Liver (tissue), 9 donors: ENCODE data around the gene SRCAP. TPM values are rescaled to one million over a fixed set of nuclear protein-coding genes. Genes with fewer than 3 reads are reported as not detected.
"Not testable (repeated sequence)": the region's sequence is repeated elsewhere in the genome, so short reads cannot be mapped to it uniquely, and the experiment has no call there.

Source experiments
- DNase-seq: peaks from one replicate; pipeline ENCODE4 v3.0.0-alpha.2; 2017; ENCODE audit warnings: low spot score
- H3K27ac ChIP-seq, 2 donors: one replicate each; pipeline ENCODE4 v1.7.0; 2013; ENCODE audit warnings: inconsistent platforms in 2 of 2, low read length in 2 of 2, control low read depth in 1 of 2, low read depth in 1 of 2, mild to moderate bottlenecking in 1 of 2
- H3K27me3 ChIP-seq, 4 donors: one replicate each; pipeline versions ENCODE4 v1.6.1 to v1.7.0; 2013; ENCODE audit warnings: low read length in 3 of 4, inconsistent platforms in 1 of 4, mild to moderate bottlenecking in 1 of 4, moderate library complexity in 1 of 4; ENCODE audit not compliant: control insufficient read depth in 4 of 4, insufficient read depth in 4 of 4
- H3K36me3 ChIP-seq, 4 donors: one replicate each; pipeline versions ENCODE4 v1.6.1 to v1.7.0; 2013; ENCODE audit warnings: low read length in 3 of 4, mild to moderate bottlenecking in 3 of 4, low read depth in 1 of 4, moderate library complexity in 1 of 4; ENCODE audit not compliant: control insufficient read depth in 4 of 4, insufficient read depth in 3 of 4
- H3K4me1 ChIP-seq, 4 donors: one replicate each; pipeline versions ENCODE4 v1.6.1 to v1.7.0; 2013; ENCODE audit warnings: low read length in 3 of 4, mild to moderate bottlenecking in 3 of 4, moderate library complexity in 1 of 4; ENCODE audit not compliant: control insufficient read depth in 4 of 4, insufficient read depth in 4 of 4
- H3K4me3 ChIP-seq, 3 donors: one replicate each; pipeline versions ENCODE4 v1.6.1 to v1.7.0; 2013; ENCODE audit warnings: low read length in 3 of 3, control low read depth in 1 of 3, low read depth in 1 of 3, mild to moderate bottlenecking in 1 of 3
- H3K9ac ChIP-seq, 2 donors: one replicate each; pipeline ENCODE4 v1.7.0; 2013; ENCODE audit warnings: low read length in 2 of 2, mild to moderate bottlenecking in 2 of 2, moderate library complexity in 2 of 2, control low read depth in 1 of 2, low read depth in 1 of 2
- H3K9me3 ChIP-seq, 4 donors: one replicate each; pipeline versions ENCODE4 v1.6.1 to v1.7.0; 2013; ENCODE audit warnings: low read length in 3 of 4; ENCODE audit not compliant: control insufficient read depth in 4 of 4
- ATF3 ChIP-seq: IDR thresholded peaks from 2 replicates; pipeline ENCODE4 v1.6.1; 2016; ENCODE audit warnings: antibody characterized with exemption
- EGR1 ChIP-seq, 2 donors: IDR thresholded peaks; 2 replicates each; pipeline ENCODE4 v1.6.1; 2016 to 2018; ENCODE audit warnings: antibody characterized with exemption in 2 of 2, low read depth in 2 of 2
- FOXA1 ChIP-seq: IDR thresholded peaks from 2 replicates; pipeline ENCODE4 v1.6.1; 2016; ENCODE audit warnings: antibody characterized with exemption
- FOXA2 ChIP-seq: IDR thresholded peaks from 2 replicates; pipeline ENCODE4 v1.6.1; 2016; ENCODE audit warnings: antibody characterized with exemption
- GABPA ChIP-seq, 2 donors: IDR thresholded peaks in 1 of 2; conservative IDR thresholded peaks in 1 of 2; 2 replicates each; pipeline ENCODE4 v1.6.1; 2016; ENCODE audit warnings: antibody characterized with exemption in 2 of 2, mild to moderate bottlenecking in 1 of 2, moderate library complexity in 1 of 2
- HNF4G ChIP-seq: IDR thresholded peaks from 2 replicates; pipeline ENCODE4 v1.6.1; 2016; ENCODE audit warnings: antibody characterized with exemption
- JUND ChIP-seq, 2 donors: IDR thresholded peaks; 2 replicates each; pipeline ENCODE4 v1.6.1; 2016; ENCODE audit warnings: antibody characterized with exemption in 2 of 2
- MAX ChIP-seq: IDR thresholded peaks from 2 replicates; pipeline ENCODE4 v1.6.1; 2016; ENCODE audit warnings: antibody characterized with exemption
- NR2F2 ChIP-seq: IDR thresholded peaks from 2 replicates; pipeline ENCODE4 v1.6.1; 2016; ENCODE audit warnings: antibody characterized with exemption
- RAD21 ChIP-seq, 2 donors: IDR thresholded peaks; 2 replicates each; pipeline ENCODE4 v1.6.1; 2016; ENCODE audit warnings: antibody characterized with exemption in 2 of 2, mild to moderate bottlenecking in 2 of 2
- RXRA ChIP-seq, 2 donors: IDR thresholded peaks; 2 replicates each; pipeline ENCODE4 v1.6.1; 2017 to 2018; ENCODE audit warnings: antibody characterized with exemption in 2 of 2, mild to moderate bottlenecking in 1 of 2
- TAF1 ChIP-seq: conservative IDR thresholded peaks from 2 replicates; pipeline ENCODE4 v1.6.1; 2016; ENCODE audit warnings: antibody characterized with exemption, mild to moderate bottlenecking
- YY1 ChIP-seq: IDR thresholded peaks from 2 replicates; pipeline ENCODE4 v1.6.1; 2016; ENCODE audit warnings: antibody characterized with exemption, mild to moderate bottlenecking
- ZBTB33 ChIP-seq: IDR thresholded peaks from 2 replicates; pipeline ENCODE4 v1.6.1; 2016; ENCODE audit warnings: antibody characterized with exemption
- WGBS: extraction: QIAGEN DNeasy Blood & Tissue Kit; methylation state at CpG from one replicate; pipeline ENCODE4 v1.1.7; 2013; 5-methylcytosine and 5-hydroxymethylcytosine counted together
- polyA plus RNA-seq, 2 donors: library from polyadenylated mRNA; stranded (reverse) in 1 of 2; unstranded in 1 of 2; fragments of 200-250 nt in 1 of 2; fragments of >200 nt in 1 of 2; fragmentation: Nextera tagmentation in 1 of 2; extraction: Ambion mirVana in 1 of 2; gene quantifications; one replicate each; pipeline versions ENCODE4 v1.2.1 to v1.2.3, GENCODE V29; 2013 to 2015
- total RNA-seq, 2 donors: library from RNA; depleted of rRNA; stranded (reverse); fragments of >200 nt; gene quantifications; one replicate each; pipeline ENCODE4 v1.2.3, GENCODE V29; 2014
- donor health status: healthy.
- donor health status: healthy.
- donor health status: healthy.
- donor health status: healthy.
- donor health status: healthy.

SRCAP gene
- total and polyA plus RNA-seq, 4 donors = 7.6 to 27.7 (median 17.7) TPM

GRCh38 chr16:30694926-30695693 is 3.9 kb upstream of the SRCAP start:
- H3K4me1 ChIP-seq = peaks cover 0 to 18% (median 14%) of the 10 kb centered on the region in 4 donors
- DNase-seq = no peak
- no peaks in the 10 kb centered on the region for H3K27me3 ChIP-seq
- 70% methylated on average over 11 of the region's 11 CpGs for WGBS
- TF ChIP-seq GABPA (IDR thresholded peaks at IDR 0.05 in 1 of 2, conservative IDR thresholded peaks at IDR 0.05 in 1 of 2) (no peak), NR2F2 (no peak), RAD21 (IDR thresholded peaks at IDR 0.05) (no peak), ATF3 (no peak), JUND (IDR thresholded peaks at IDR 0.05) (no peak), FOXA1 (no peak), YY1 (no peak), MAX (no peak), FOXA2 (no peak), TAF1 (no peak), HNF4G (no peak), EGR1 (IDR thresholded peaks at IDR 0.05; ENCODE audit: low read depth in 2 of 2) (no peak), ZBTB33 (no peak)
- no peaks in the 10 kb centered on the region for H3K36me3 ChIP-seq
- no peak overlapping the region for H3K9ac ChIP-seq
- H3K9me3 ChIP-seq = no peaks in the 10 kb centered on the region
- H3K27ac ChIP-seq = no peak overlapping the region
- H3K4me3 ChIP-seq = no peak overlapping the region

GRCh38 chr16:30696646-30697045 is 2.3 kb upstream of the SRCAP start:
- 97% methylated on average over 3 of the region's 3 CpGs for WGBS
- not testable (repeated sequence) for H3K9me3 ChIP-seq, H3K4me3 ChIP-seq, H3K27me3 ChIP-seq, H3K27ac ChIP-seq, H3K9ac ChIP-seq, DNase-seq
- H3K4me1 ChIP-seq = peaks cover 0 to 24% (median 21%) of the 10 kb centered on the region in 4 donors
- peaks cover 3 to 11% (median 7%) of the 10 kb centered on the region in 4 donors for H3K36me3 ChIP-seq

- H3K36me3 ChIP-seq = peaks cover 3 to 11% (median 7%) of the 10 kb centered on the region in 4 donors
- no peaks in the 10 kb centered on the region for H3K27me3 ChIP-seq
- WGBS = 11% methylated on average over 26 of the region's 26 CpGs
- no peaks in the 10 kb centered on the region for H3K9me3 ChIP-seq
- TF ChIP-seq RXRA (IDR thresholded peaks at IDR 0.05) (no peak), MAX (peak; percentile 68)
- peak overlapping the region; percentile 100 for H3K27ac ChIP-seq
- H3K9ac ChIP-seq = peak overlapping the region in 1 of 2 donors; percentile 91
- no peak for DNase-seq
- H3K4me3 ChIP-seq = peak overlapping the region; percentile 55 to 82 (median 81)
- peaks cover 0 to 24% (median 21%) of the 10 kb centered on the region in 4 donors for H3K4me1 ChIP-seq
These were observed 1.5 kb upstream of the SRCAP start for GRCh38 chr16:30697264-30698138.
